Psoas muscle (tissue), 8 donors: Measurements from ENCODE around the gene ELP5. TPM values are rescaled to one million over a fixed set of nuclear protein-coding genes. Genes with fewer than 3 reads are reported as not detected.

Experiments
- ATAC-seq, 4 donors: fragments of 200-7000 bp; cut with Tn5 transposase; one replicate each; pipeline ENCODE4 v1.9.1; 2020; ENCODE audit warnings: moderate library complexity in 3 of 4, mild to moderate bottlenecking in 2 of 4
- DNase-seq, 2 donors: peaks; one replicate each; pipeline ENCODE4 v3.0.0-alpha.2; 2020
- H3K27ac ChIP-seq: fragments of 200-600 bp; one replicate; pipeline ENCODE4 v1.8.0; 2022
- H3K27me3 ChIP-seq, 3 donors: fragments of 200-600 bp in 1 of 3; one replicate each; pipeline versions ENCODE4 v1.6.1 to v1.8.0; 2013 to 2022; ENCODE audit warnings: low read length in 2 of 3, mild to moderate bottlenecking in 2 of 3, moderate library complexity in 1 of 3; ENCODE audit not compliant: insufficient read depth in 3 of 3
- H3K36me3 ChIP-seq, 2 donors: fragments of 200-600 bp in 1 of 2; one replicate each; pipeline versions ENCODE4 v1.6.1 to v1.8.0; 2013 to 2022; ENCODE audit warnings: low read depth in 1 of 2, mild to moderate bottlenecking in 1 of 2, moderate library complexity in 1 of 2; ENCODE audit not compliant: insufficient read depth in 1 of 2
- H3K4me1 ChIP-seq: fragments of 200-600 bp; one replicate; pipeline ENCODE4 v1.8.0; 2022
- H3K4me3 ChIP-seq: fragments of 200-600 bp; one replicate; pipeline ENCODE4 v1.8.0; 2022; ENCODE audit warnings: mild to moderate bottlenecking
- H3K9me3 ChIP-seq: fragments of 200-600 bp; one replicate; pipeline ENCODE4 v1.8.0; 2022
- WGBS, 3 donors: extraction: QIAGEN DNeasy Blood & Tissue Kit; methylation state at CpG; one replicate each; pipeline versions ENCODE4 v1.1.6 to v1.1.7; 2013; 5-methylcytosine and 5-hydroxymethylcytosine counted together
- intact Hi-C, 2 donors: fragments of 100-400 bp; cut with DNase I; formaldehyde crosslinking; loops; one replicate each; pipeline versions ENCODE4 v1.11.0 to v1.14.2; 2022
- polyA plus RNA-seq, 3 donors: library from polyadenylated mRNA; stranded (reverse); fragments of 200-250 nt; gene quantifications; one replicate each; pipeline ENCODE4 v1.2.3, GENCODE V29; 2013
- total RNA-seq, 4 donors: library from RNA; stranded (reverse); fragmentation: NEBNext Ultra II Directional in 2 of 4; extraction: Animal tissue kit (Norgen Biotek cat#: 25700) in 2 of 4; gene quantifications; one replicate each; pipeline versions ENCODE4 v1.2.1 to v1.2.4, GENCODE V29; 2021 to 2023
- TF ChIP-seq, protein P1 (sequence below): fragments of 200-600 bp; IDR thresholded peaks from one replicate; pipeline ENCODE4 v1.8.0; 2022; ENCODE audit warnings: antibody characterized with exemption
- donor health status: healthy with polysubstance abuse.
- donor health status: DM: no; HTN: no; CAD: no; lungs with moderate emphysema.
- donor health status: Bipolar disorder and iron deficiency.
- donor health status: healthy.
- donor health status: DM: yes; HTN: yes; CAD: no.
- donor health status: DM: no; HTN: no; CAD: no.
- donor health status: DM: no; HTN: no; CAD: no.
- donor health status: DM: yes; HTN: yes; CAD: no.

The ELP5 gene
- total and polyA plus RNA-seq, 7 donors = 50.4 to 104 (median 81.0) TPM

DNA sequence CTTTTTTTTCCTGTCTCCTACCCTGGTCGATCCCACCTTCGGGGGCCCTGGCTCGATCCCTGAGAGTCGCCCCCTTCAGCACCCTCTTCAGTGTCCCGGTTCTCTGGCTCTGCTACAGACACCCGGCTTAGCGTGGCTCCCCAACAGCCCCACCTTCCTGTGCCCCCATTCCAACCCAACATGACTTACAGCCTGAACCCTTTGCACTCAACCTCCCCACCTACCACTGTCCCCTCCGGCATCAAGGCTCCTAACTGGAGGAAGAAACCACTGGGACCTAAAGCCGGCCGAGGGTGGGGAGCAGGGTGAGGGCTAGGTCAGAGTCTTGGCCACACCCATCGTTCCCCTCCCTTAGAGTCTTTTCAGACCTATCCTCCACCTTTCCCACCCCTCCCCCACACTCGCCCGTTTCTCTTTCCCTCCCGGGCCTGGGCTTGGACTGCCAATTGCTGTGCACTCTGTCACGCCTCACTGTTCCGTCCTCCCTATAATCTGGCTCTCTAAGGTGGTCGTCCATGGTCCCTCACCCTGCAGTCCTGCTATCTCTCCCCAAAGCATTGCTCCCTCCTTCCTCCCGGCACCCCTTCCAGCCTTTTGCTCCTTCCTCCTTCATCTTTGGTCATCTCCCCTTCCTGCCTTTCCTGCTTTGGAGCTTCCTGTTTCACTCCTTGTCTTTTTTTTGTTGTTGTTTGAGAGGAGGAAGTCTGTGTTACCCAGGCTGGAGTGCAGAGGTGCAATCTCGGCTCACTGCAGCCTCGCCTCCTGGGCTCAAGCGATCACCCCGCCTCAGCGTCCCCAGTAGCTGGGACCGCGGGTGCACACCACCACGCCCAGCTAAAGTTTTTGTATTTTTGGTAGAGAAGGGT, 11.2 kb downstream of the ELP5 start:
- Histone ChIP-seq H3K27me3 (peaks cover 0 to 50% (median 21%) of the 10 kb centered on the region in 3 donors), H3K36me3 (peaks cover 0 to 17% of the 10 kb centered on the region in 2 donors), H3K27ac (no peak overlapping the region), H3K9me3 (no peaks in the 10 kb centered on the region), H3K4me1 (peaks cover 9% of the 10 kb centered on the region), H3K4me3 (peak overlapping the region; percentile 66)
- 11 to 14% (median 13%) methylated on average over 26 of the region's 26 CpGs for WGBS, 3 donors
- TF ChIP-seq, protein P1, sequence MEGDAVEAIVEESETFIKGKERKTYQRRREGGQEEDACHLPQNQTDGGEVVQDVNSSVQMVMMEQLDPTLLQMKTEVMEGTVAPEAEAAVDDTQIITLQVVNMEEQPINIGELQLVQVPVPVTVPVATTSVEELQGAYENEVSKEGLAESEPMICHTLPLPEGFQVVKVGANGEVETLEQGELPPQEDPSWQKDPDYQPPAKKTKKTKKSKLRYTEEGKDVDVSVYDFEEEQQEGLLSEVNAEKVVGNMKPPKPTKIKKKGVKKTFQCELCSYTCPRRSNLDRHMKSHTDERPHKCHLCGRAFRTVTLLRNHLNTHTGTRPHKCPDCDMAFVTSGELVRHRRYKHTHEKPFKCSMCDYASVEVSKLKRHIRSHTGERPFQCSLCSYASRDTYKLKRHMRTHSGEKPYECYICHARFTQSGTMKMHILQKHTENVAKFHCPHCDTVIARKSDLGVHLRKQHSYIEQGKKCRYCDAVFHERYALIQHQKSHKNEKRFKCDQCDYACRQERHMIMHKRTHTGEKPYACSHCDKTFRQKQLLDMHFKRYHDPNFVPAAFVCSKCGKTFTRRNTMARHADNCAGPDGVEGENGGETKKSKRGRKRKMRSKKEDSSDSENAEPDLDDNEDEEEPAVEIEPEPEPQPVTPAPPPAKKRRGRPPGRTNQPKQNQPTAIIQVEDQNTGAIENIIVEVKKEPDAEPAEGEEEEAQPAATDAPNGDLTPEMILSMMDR = no peak
- peak in 2 of 4 donors; percentile 3 to 15 for ATAC-seq
- intact Hi-C loops = loop anchor here in 1 of 2 donors (10.0 kb wide), 1 partner anchor 82 kb away; no protein-coding TSS in a partner anchor
- peak in 1 of 2 donors; percentile 29 for DNase-seq

DNA sequence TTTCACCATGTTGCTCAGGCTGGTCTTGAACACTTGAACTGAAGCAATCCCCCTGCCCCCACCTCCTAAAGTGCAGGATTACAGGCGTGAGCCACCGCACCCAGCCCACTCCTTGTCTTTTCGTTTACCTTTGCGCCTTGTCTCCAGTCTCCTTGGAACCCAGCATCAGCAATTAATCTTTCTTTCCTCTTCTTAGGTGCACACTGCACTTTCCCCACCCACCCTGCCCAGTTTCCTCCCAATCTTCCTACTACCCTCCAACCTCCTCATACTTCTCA, 11.7 kb downstream of the ELP5 start:
- Histone ChIP-seq H3K27me3 (peaks cover 0 to 50% (median 21%) of the 10 kb centered on the region in 3 donors), H3K27ac (no peak overlapping the region), H3K36me3 (peaks cover 0 to 11% of the 10 kb centered on the region in 2 donors), H3K4me1 (peaks cover 9% of the 10 kb centered on the region), H3K9me3 (no peaks in the 10 kb centered on the region), H3K4me3 (no peak overlapping the region)
- intact Hi-C loops = loop anchor here in 1 of 2 donors (10.0 kb wide), 1 partner anchor 81 kb away; no protein-coding TSS in a partner anchor
- TF ChIP-seq, protein P1 = no peak
- WGBS, 3 donors = 50 to 79% (median 57%) methylated on average over 4 of the region's 4 CpGs
- no peak for ATAC-seq
- DNase-seq = no peak

DNA sequence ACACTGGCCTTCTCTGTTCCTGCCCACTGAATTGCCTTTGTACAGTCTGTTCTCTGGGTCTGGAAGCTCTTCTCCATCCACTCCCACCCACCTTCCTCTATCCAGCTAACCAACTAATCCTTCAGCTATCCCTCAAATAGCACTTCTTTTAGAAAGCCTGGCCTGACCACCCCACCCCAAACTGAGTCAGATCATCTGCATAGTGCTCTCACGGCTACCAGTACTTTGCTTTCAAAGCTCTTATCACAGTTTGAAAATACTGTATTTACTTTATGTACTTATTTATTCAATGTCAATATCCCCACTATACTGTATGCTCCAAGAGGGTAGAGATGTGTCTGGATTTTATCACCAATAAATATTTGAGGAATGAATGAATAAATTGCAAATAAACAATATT, 14.8 kb downstream of the ELP5 start:
- H3K36me3 ChIP-seq = no peaks in the 10 kb centered on the region
- 71 to 76% (median 74%) methylated on average over 1 of the region's 1 CpG for WGBS, 3 donors

DNA sequence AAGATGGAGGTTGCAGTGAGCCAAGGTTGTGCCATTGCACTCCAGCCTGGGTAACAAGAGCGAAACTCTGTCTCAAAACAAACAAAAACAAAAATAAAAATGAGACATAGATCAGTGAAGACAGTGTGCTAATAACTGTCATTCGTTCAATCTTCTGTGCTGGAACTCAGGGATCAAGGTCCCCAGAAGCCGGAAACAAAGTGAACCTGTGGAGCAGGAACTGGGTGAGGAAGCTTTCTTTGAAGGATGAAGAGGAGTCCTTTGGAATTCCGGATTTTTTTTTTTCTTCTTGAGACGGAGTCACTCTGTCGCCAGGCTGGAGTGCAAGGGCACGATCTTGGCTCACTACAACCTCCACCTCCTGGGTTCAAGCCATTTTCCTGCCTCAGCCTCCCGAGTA, 27.4 kb downstream of the ELP5 start:
- intact Hi-C loops = loop anchor here in 1 of 2 donors (5.0 kb wide), 1 partner anchor 68 kb away; no protein-coding TSS in a partner anchor
- H3K27me3 ChIP-seq = no peaks in the 10 kb centered on the region
- TF ChIP-seq, protein P1 = no peak
- ATAC-seq (no peak), DNase-seq (no peak)
- 83 to 88% (median 86%) methylated on average over 8 of the region's 8 CpGs for WGBS, 3 donors
- no peak overlapping the region for H3K4me3 ChIP-seq
- peaks cover 0 to 9% of the 10 kb centered on the region in 2 donors for H3K36me3 ChIP-seq
- peak overlapping the region; percentile 96 for H3K27ac ChIP-seq
- no peaks in the 10 kb centered on the region for H3K9me3 ChIP-seq
- H3K4me1 ChIP-seq = peaks cover 21% of the 10 kb centered on the region

More for the DNA sequence above, 14.8 kb downstream of the ELP5 start:
- ATAC-seq = no peak
- H3K27ac ChIP-seq = no peak overlapping the region
- H3K27me3 ChIP-seq = peaks cover 0 to 36% (median 16%) of the 10 kb centered on the region in 3 donors
- TF ChIP-seq, protein P1 = no peak
- intact Hi-C loops = loop anchor here (5.0 to 10.0 kb wide), 2 partner anchors 41 to 78 kb away; partner anchors contain the start of gene EIF5A (in 1 of the 2)
- DNase-seq = no peak
- H3K9me3 ChIP-seq = no peaks in the 10 kb centered on the region
- peaks cover 4% of the 10 kb centered on the region for H3K4me1 ChIP-seq
- H3K4me3 ChIP-seq = no peak overlapping the region
